Sigmoid colon (tissue), 4 donors: ENCODE measurements around the gene SOWAHA.

ENCODE experiments used
- POLR2A ChIP-seq, 2 donors: fragments of 450-650 bp; IDR thresholded peaks; one replicate each; pipeline ENCODE4 v1.6.1; 2016; ENCODE audit warnings: antibody characterized with exemption in 2 of 2, mild to moderate bottlenecking in 2 of 2, moderate library complexity in 2 of 2
- POLR2AphosphoS5 ChIP-seq, 4 donors: sonication (generic); formaldehyde crosslinking; IDR thresholded peaks; one replicate each; pipeline ENCODE4 v1.6.1; 2017; ENCODE audit warnings: antibody characterized with exemption in 4 of 4
- TF ChIP-seq, protein P1 (sequence below), 4 experiments: fragments of 450-650 bp in 3 of 4; fragments of 200-600 bp in 1 of 4; IDR thresholded peaks; one replicate each; pipeline ENCODE4 v1.5.1; 2016 to 2019; ENCODE audit warnings: antibody characterized with exemption in 4 of 4, mild to moderate bottlenecking in 3 of 4, moderate library complexity in 2 of 4

- TF ChIP-seq, protein P1, sequence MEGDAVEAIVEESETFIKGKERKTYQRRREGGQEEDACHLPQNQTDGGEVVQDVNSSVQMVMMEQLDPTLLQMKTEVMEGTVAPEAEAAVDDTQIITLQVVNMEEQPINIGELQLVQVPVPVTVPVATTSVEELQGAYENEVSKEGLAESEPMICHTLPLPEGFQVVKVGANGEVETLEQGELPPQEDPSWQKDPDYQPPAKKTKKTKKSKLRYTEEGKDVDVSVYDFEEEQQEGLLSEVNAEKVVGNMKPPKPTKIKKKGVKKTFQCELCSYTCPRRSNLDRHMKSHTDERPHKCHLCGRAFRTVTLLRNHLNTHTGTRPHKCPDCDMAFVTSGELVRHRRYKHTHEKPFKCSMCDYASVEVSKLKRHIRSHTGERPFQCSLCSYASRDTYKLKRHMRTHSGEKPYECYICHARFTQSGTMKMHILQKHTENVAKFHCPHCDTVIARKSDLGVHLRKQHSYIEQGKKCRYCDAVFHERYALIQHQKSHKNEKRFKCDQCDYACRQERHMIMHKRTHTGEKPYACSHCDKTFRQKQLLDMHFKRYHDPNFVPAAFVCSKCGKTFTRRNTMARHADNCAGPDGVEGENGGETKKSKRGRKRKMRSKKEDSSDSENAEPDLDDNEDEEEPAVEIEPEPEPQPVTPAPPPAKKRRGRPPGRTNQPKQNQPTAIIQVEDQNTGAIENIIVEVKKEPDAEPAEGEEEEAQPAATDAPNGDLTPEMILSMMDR (IDR thresholded peaks at IDR 0.05), result no peak
- TF ChIP-seq POLR2A (IDR thresholded peaks at IDR 0.05), result no peak
- no peak for TF ChIP-seq POLR2AphosphoS5 (IDR thresholded peaks at IDR 0.05)
Measured at GRCh38 chr5:132853790-132854189, 40.7 kb downstream of the SOWAHA start.
